ENCODE data around the gene KRT16. TPM values are rescaled to one million over a fixed set of nuclear protein-coding genes. Genes with fewer than 3 reads are reported as not detected.
"Not testable (repeated sequence)": the region's sequence is repeated elsewhere in the genome, so short reads cannot be mapped to it uniquely, and the experiment has no call there.

The KRT16 gene
- total RNA-seq, 1 experiment from 2014 or later = 0.38 TPM

GRCh38 chr17:41583137-41584127 lies 29.1 kb downstream of the KRT16 start:
- DNase-seq (ENCODE audit: low spot score) = peak; percentile 70

- DNase-seq (ENCODE audit: low spot score) = not testable (repeated sequence)
Measured at GRCh38 chr17:41582061-41582968, 30.3 kb downstream of the KRT16 start.

GRCh38 chr17:41581366-41582060 lies 31.1 kb downstream of the KRT16 start:
- DNase-seq (ENCODE audit: low spot score) = no peak

GRCh38 chr17:41580687-41581365 lies 31.7 kb downstream of the KRT16 start:
- DNase-seq (ENCODE audit: low spot score) = no peak

GRCh38 chr17:41580244-41580575 lies 32.4 kb downstream of the KRT16 start:
- no peak for DNase-seq (ENCODE audit: low spot score)

- DNase-seq (ENCODE audit: low spot score) = peak; percentile 97
Measured at GRCh38 chr17:41579484-41580243, 32.9 kb downstream of the KRT16 start.

- DNase-seq (ENCODE audit: low spot score) = no peak
Measured at GRCh38 chr17:41578971-41579370, 33.6 kb downstream of the KRT16 start.

GRCh38 chr17:41578538-41578937 lies 34.0 kb downstream of the KRT16 start:
- no peak for DNase-seq (ENCODE audit: low spot score)

- DNase-seq (ENCODE audit: low spot score) = not testable (repeated sequence)
Measured at GRCh38 chr17:41576740-41577139, 35.8 kb downstream of the KRT16 start.

GRCh38 chr17:41575336-41575735 lies 37.2 kb downstream of the KRT16 start:
- no peak for DNase-seq (ENCODE audit: low spot score)

- DNase-seq (ENCODE audit: low spot score) = no peak
Measured at GRCh38 chr17:41571561-41572434, 40.8 kb downstream of the KRT16 start, which contains the start of gene KRT9. TSS of gene KRT9 (minus strand) at chr17:41572059. CDS start at chr17:41571992, 67 bp downstream.

- no peak for DNase-seq (ENCODE audit: low spot score)
Measured at GRCh38 chr17:41567317-41567716, 45.2 kb downstream of the KRT16 start.

GRCh38 chr17:41565338-41565737 lies 47.2 kb downstream of the KRT16 start:
- no peak for DNase-seq (ENCODE audit: low spot score)

GRCh38 chr17:41563607-41564170 lies 48.9 kb downstream of the KRT16 start:
- no peak for DNase-seq (ENCODE audit: low spot score)

- DNase-seq (ENCODE audit: low spot score) = no peak
Measured at GRCh38 chr17:41561554-41561953, 51.0 kb downstream of the KRT16 start.
